GM21528 (cell line): ENCODE results near the gene AGTRAP.

Source experiments
- ATAC-seq: cut with Tn5 transposase; IDR thresholded peaks from one replicate; pipeline ENCODE4 v1.9.1; 2021; ENCODE audit warnings: mild to moderate bottlenecking, moderate library complexity; ENCODE audit not compliant: unreplicated experiment, low FRiP score

AGTRAP gene

DNA sequence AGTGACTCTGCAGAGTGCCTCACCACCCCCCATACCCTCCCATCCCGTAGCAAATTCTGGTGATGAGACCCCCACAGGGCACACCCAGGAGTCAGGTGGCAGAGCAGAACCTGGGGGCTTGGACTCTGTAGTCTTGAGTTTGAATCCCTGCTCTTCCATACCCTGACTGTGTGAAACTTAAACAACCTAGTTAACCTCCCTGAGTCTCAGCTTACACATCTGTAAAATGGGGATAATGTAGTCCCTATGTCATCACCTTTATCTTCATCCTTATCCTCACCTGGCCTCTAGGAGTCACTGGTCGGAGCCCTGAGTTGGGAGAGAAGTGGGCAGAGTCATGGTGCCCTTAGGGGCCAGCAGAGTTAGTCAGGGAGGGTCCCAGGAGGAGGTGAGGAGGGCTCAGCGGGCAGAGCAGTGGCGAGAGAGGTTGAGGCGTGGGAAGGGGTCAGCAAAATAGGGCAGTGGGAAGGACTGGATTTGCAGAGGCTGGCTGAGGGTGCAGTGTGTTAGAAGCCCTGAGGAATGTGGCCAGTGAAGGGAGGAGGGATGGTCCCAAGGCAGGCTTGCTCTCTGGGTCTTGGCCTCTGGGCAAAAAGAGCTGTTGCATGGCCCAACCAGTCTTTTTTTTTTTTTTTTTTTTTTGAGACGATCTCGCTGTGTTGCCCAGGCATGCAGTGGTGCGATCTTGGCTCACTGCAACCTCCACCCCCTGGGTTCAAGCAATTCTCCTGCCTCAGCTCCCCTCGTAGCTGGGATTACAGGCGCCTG lies 44.6 kb downstream of the AGTRAP start:
- ATAC-seq = no peak

DNA sequence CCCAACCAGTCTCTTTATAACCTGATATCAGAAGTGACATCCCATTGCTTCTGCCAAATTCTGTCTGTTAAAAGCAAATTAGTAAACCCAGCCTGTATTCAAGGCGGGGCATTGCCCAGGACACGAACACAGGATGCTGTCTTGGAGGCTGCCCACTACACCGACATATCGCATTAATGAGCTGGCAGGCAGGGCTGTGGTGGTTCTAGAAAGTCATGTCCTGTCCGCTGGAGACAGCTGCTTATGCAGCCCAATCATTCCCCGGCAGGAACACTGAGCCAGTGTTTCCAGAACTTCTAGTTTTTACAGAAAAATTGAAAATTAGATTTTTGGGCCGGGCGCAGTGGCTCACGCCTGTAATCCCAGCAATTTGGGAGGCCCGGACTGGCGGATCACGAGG lies 45.4 kb downstream of the AGTRAP start:
- no peak for ATAC-seq

DNA sequence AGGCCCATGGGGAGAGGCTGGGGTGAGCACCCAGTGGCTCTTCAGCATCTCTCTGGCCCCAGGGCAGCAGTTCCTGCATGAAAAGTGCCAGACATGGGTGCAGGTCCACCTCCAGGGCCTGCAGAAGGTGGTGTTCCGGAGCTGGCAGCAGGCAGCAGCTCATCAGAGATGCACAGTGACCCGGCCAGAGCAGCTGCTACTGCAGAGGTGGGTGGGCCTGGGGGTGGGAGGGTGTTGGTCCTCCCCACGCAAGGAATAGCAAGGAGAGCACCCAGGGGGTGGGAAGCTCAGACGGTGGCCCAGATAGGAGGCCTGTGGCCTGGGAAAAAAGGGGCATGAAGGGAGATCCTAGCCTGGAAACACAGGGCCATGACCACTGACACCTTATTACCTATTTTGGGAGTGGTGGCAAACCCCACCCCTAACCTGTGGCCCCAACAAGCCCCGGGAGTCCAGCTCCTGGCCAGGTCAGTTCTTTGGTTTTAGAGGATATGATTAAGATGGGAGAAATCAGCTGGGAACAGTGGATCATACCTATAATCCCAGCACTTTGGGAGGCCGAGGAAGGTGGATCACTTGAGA lies 46.3 kb downstream of the AGTRAP start:
- ATAC-seq = no peak

DNA sequence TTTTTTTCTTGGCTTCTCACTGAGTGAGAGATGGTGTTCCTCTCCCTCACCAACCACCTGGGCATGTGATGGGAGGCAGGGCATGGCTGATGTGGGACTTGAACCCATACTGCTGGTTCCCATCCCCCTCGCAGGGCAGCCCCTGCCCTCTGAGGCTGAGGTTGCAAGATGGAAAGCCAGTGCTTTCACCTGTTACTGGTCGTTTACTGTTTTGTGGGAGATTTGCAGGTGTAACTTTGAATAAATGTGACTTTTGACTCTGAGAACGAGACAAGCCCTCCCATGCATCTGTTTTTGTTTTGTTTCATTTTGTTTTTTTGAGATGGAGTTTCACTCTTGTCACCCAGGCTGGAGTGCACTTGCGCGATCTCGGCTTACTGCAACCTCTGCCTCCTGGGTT lies 47.6 kb downstream of the AGTRAP start:
- ATAC-seq = no peak

DNA sequence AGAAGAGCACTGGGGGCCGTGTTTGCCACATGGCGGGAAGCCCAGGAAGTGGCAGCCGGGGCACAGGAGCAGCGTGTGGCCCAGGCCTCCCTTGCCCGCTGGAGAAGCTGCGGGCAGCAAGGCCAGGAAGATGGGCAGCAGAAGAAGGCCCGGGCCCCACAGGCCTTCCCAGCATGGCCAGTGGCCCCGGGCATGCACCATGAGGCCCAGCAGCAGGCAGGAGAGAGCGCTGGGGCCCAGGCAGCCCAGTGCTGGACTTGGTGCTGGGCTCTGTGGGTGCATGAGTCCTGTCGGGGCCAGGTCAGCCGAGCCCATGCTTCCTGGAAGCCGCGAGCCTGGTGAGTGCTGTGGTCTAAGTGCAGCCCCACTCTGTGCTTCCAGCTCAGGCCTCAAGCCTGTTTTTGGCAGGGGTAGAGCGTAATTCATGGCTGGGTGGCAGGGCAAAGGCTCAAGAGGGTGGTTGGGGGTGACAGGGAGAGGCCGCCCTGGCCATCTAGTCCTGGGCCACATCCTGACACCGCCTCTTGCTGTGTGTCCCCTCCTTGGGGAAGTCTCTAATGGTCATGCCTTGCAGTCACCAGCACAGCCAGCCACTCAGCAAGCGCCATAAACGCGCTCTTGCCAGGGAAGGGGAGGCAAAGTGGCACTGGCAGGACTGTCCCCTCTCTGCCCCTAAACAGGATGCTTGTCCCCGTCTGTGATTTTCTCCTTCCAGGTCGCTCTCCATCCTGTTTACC lies 48.5 kb downstream of the AGTRAP start:
- ATAC-seq = no peak

DNA sequence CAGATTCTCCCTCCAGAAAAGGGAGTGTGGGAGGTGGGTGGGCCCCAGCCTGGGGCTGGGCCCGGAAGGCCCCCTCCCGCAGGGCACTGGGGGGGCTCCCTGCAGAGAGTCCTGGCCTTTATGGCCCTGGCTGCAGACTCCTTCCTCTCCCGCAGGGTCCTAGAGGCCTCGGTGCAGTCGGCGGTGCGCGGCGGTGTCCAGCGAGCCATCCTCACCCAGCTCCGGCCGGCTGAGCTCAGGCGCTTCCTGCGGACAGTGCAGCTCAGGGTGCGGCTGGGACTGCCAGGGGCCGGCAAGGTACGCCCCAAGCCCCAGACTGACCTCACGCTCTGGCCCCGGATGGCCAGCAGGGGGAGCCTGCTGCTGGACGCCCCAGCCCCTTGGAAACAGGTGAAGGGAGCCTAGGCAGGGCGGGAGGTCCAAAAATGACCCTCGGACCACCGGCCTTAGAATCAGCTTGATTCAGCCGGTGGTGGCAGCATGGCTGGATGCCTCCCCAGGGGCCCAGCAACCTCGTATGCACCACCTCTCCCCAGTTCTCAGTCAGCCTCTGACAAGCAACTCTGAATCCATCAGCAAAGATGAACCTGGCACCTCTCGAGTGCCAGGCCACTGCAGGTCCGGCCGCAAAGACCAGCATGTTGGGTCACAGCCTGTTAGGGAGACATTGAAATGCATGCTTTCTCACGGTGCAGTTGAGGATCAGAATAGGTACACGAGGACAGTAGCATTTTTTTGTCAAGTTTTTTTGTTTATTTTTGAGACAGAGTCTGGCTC lies 49.2 kb downstream of the AGTRAP start:
- ATAC-seq = no peak

DNA sequence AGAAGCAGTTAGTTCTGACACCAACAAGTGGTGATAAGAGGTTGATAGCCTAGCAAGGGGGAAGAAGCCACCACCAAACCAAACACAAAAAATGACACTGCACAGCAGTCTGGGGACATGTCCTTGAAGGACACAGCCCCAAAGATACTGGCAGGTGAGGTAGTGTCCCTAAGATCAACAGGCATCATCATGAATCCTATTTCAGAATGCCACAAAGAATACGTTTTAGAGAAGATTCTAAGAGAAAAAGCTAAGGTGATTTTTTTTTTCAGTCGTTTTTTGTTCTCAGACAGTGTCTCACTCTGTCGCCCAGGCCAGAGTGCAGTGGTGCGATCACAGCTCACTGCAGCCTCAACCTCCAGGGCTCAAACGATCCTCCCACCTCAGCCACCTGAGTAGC lies 50.2 kb downstream of the AGTRAP start:
- ATAC-seq = no peak

DNA sequence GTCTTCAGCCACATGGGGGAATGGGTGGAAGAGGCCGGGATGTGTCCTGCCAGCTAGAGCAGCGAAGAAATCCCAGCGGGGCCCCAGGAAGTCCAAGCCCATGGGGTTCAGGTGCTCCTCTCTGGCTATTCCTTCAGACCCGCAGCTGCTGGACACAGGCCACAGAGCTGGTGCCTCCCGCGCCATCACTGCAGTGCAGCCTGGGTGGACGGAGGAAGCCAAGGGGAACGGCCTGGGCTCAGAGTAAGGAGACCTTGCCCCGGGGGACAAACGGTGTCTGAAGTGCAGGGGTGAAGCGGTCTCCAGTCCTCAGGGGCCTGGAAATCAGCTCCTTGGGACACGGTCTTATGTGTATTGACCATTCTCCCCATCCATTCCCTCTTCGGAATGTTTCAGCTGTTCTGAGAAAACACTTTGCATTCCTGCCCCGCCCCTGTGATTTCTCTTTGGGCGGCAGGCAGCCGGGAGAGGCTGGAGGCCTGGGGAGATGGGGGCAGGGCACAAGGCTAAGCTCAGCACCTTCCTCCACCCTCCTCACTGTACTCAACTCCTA lies 51.4 kb downstream of the AGTRAP start:
- no peak for ATAC-seq

DNA sequence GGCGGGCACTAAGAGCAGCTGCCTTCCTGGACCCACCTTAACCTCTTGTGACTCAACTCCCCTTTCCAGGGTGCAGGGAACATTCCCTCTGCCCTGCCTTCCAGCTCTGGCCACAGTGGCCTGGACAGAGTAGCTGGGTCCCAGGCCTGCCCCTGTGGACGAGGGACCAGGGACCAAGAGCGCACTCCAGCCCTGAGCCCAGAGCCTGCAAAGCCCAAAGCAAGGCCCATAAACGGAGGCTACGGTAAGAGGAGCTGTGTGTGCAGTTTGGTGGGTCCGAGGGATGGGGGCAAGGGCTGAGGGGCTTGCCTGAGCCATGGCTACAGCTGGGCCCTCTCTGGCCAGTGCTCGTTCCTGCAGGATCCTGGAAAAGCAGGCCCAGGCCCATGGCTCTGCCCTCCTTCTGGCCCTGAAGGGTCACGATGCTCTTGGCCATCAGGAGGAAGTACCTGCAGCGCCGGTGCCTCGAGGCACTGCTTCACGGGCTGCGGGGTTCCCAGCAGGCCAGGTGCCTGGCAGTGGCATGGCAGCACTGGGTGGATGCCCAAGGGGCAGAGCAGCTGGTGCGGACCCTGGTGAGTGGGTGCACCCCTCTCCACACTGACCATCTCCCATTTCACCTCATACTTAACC lies 52.0 kb downstream of the AGTRAP start:
- no peak for ATAC-seq

DNA sequence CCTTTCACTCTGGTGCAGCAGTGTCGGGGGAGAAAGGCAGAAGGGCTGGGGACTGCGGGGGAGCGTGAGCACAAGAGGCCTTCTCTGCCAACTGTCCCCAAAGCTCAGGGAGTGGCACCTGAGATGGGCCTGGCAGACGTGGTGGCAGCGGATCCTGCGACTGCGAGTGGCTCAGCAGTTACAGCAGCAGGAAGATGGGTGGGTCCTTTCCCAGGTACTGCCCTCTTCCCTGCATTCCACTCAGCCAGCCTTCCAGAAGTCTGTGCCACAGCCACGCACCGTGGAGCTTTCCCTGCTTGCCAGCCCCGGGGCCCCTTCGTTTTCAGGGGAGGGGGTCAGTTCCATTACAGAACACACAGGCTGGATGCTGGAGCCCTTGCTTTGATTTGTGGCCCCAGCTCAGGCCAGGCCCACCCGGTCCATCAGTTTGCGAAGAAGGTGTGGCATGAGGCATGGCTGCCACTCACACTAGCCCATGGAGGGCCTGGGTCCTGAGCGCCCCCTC lies 52.7 kb downstream of the AGTRAP start:
- ATAC-seq = no peak

DNA sequence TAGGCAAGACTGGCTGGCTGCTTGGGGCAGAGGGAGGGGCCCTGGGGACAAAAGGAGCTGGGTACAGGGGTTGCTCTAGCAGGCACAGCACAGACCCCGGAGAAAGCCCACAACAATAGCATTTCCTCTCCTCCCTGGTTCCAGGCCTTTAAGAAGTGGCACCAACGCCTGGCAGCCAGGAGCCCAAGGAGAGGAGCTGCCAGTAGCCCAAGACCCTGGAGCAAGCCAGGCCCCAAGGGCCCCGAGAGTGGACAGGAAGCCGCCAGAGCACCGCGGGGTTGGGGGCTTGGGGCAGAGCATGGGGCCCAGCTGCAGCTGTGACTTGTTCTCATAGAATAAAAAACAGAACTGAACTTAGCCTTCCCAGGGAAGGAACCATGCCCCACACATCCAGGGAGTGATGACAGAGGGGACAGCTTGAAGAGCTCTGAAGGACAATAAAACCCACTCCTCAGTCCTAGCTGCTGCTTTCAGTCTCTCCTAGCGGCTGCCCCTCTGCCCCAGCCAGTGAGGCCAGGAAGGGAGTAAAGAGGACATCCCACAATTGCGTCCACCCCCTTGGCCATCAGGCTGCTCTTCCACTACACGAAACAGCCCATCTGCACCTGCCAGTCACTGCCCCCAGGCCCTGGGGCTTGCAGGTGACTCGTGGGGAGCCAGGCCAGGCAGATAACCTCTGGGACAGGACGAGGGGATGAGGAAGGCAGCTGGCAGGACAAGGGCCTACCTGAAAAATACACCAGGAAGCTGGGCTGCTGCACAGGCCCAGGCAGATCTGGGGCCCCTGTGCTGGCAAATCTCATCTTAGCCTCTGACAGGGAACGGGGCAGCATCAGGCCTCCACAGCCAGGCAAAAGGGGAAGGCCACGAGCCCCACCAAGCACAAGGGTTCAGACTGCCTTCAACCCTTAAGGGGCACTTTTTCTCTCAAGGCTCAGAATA lies 53.5 kb downstream of the AGTRAP start:
- no peak for ATAC-seq

DNA sequence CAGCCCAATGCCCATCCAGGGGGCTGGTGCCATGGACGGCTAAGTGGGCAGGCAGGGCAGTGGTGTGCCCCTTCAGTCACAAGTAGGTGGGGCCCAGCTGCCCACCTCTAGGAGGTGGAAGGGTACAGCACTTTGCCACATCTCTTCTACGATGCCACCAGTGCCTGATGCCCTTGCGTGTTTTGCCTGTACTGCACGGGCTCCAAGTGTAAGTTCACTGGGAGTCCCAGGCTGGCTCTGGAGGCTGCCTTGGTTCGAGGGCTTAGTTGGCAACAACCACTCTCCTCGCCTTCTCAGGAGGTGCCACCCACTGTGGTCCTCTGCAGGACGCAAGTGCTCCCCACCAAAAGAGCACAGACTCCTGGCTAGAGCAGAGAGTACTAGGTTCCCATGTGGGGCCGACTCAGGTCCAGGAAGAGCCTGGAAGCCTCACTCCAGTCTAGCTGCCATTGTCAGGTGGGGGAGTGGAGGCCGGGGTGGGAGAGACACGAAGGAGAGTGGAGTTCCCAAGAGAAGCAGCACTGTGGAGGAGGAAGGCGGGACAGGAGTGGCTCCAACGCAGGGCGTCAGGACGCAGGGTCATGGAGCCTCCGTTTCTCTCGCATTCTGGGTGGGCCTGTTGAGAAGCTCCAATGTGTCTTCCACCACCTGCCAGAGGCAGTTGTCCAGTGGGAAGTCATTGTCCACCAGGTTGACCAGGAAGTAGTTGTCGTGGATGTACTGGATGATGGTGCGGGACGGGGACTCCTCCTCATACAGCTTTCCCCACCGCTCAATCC lies 54.4 kb downstream of the AGTRAP start:
- no peak for ATAC-seq

DNA sequence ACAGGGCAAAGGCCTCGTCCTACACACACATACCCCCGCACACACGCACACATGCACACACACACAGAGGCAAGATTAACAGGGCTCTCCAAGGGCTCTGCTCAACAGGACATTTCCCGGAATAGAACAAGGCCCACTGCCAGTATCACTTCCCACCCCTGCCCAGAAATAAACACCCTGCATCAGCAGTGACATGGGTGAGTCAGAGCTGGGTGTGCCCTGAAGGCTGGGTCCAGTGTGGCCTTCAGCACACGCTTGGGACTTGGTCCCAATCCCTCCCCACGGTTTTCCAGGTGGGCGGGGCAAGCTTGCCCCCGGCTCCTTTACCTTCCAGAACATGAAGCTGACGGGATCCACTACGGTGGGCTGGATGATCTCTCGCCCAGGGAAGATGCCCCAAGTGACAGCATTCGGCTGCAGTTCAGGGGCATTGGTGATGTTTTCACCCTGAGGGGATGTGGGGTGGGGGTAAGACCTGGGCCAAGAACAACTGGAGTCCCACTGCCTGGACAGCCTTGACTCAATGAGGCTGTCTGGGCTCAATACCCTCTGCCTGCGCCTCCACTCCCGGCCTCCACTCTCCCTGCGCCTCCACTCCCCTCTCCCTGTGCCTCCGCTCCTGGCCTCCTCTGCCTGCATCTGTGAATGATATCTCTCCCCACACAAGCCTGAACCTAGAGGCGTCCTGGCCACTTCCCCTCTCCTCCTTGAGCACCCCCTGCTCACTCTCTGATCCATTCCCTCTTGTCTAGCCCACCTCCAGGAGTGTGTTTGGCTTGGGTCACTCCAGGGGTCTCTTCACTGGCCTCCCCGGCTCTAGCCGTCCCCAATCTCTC lies 55.2 kb downstream of the AGTRAP start:
- no peak for ATAC-seq

DNA sequence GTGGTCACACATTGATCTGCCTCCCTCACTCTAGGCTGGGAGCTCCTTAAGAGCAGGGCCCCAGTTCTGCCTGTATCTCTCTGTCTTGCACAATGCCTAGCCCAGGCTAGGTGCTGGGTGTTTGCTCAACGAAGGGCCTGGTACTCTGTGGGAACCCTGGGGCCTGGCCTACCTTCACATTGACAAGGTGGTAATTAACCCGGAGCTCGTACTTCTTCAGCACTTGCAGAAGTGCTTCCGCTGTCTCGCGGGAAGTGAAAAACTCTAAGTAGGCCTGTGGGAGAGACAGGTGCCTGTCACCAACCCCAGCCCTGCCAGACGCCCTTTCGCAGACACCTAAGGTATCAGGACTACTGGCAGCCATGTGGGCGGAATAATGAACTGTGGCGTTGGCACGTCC lies 56.2 kb downstream of the AGTRAP start:
- ATAC-seq = no peak

DNA sequence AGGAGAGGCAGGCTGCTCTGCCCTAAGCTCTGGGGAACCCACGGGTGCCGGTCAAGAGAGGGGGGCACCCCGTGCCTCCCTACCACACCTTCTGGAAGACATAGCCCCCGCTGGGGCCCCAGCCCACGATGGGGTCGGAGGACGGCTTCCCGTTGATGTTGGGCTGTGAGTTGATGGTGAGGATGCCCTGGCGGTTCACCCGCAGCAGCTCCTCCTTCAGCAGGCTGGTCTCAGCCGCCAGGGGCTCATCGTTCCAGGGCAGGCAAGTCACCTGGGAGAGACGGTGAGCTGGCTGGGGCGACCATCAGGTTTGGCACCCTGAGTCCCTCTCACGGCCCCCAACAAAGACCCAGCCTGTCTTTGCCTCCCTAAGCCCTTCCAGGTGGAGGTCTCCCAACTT lies 57.9 kb downstream of the AGTRAP start:
- no peak for ATAC-seq

DNA sequence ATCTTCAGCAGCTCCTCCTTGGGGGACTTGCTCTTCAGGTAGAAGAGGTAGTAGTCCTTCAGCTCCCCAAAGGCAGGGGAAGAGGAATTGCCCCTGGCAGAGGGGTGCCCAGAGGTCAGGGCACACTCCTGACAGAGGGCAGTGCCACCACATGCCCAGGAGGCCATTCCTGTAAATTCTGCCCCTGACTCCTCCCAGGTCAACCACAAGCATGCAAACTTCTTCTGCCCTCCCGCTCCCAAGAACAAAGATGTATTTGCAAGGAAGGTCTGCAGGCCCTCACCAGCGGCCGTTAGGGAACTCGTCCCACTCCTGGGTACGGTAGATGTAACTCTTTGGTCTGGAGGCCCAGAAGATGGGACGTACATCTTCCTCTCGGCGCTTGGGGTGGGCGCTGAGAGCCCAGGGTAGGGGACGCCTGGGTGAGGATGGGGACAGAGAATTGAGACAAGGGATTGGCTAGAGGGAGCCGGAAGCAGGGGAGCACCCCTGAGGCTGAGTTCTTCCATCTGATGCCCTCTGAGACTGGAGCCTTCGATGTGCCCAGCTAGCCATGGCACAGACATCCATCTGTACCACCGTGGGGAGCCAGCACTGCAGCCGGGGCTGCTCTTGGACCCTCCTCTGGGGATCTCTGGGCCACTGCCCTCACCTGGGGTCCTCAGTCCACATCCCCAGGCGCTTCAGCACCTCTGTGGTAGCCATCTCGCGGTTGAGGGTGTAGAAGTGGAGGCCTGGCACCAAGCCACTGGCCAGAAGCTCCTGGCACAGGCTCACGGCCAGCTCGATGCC lies 58.7 kb downstream of the AGTRAP start:
- no peak for ATAC-seq
